Measurements from ENCODE around the gene CRHBP.
"Not testable (repeated sequence)": the region's sequence is repeated elsewhere in the genome, so short reads cannot be mapped to it uniquely, and the experiment has no call there.

The CRHBP gene, protein sequence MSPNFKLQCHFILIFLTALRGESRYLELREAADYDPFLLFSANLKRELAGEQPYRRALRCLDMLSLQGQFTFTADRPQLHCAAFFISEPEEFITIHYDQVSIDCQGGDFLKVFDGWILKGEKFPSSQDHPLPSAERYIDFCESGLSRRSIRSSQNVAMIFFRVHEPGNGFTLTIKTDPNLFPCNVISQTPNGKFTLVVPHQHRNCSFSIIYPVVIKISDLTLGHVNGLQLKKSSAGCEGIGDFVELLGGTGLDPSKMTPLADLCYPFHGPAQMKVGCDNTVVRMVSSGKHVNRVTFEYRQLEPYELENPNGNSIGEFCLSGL

DNA sequence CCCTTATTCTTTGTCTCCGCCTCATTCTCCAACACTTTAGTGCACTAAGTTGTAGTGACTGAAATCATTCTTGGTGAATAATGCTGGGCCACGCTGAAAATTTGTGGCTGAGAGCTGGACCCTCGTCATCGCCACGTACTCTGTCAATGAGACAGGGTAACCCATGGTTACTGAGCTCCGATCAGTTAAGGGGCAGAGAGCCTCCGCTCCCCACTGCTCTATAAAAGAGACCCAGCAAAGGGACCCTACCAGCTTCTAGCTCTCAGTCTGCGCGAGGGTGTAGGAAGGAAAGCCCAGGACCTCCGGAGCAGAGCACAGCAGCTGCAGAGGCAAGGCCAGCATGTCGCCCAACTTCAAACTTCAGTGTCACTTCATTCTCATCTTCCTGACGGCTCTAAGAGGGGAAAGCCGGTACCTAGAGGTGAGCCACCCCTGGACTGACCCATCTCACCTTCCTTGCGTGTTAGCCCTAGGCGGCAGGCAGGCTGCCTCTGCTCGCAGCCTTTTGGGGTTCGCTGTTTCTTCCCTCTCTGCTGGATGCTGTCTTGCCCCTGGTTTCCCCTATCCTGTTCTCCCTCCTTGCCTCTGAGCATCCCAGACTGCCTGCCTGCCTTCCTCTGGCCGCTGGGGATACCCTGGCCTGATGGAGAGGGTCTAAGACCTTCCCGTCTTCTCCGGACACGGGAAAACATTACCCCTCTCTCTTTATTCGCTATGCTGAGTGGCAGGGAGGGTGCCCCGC is at the start of gene CRHBP:
CRHBP (plus strand) TSS at position 251 of the 742 bp plus-strand sequence; CDS start at position 341, 90 bp downstream.
- no peak for DNase-seq

GRCh38 chr5:76908166-76908565 is 44.7 kb upstream of the CRHBP start:
- DNase-seq: no peak

- DNase-seq: not testable (repeated sequence)
Measured at GRCh38 chr5:76910344-76910933, 42.4 kb upstream of the CRHBP start.

DNA sequence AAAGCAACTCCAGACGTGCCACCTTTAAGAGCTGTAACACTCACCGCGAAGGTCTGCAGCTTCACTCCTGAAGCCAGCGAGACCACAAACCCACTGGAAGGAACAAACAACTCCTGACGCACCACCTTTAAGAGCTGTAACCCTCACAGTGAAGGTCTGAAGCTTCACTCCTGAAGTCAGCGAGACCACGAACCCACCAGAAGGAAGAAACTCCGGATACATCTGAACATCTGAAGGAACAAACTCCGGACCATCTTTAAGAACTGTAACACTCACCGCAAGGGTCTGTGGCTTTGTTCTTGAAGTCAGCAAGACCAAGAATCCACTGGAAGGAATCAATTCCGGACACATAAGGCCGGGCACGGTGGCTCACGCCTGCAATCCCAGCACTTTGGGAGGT is 38.2 kb upstream of the CRHBP start:
- DNase-seq: not testable (repeated sequence)

- DNase-seq: no peak
Measured at GRCh38 chr5:76918539-76918938, 34.3 kb upstream of the CRHBP start.

- no peak for DNase-seq
Measured at GRCh38 chr5:76920491-76920890, 32.4 kb upstream of the CRHBP start.

DNA sequence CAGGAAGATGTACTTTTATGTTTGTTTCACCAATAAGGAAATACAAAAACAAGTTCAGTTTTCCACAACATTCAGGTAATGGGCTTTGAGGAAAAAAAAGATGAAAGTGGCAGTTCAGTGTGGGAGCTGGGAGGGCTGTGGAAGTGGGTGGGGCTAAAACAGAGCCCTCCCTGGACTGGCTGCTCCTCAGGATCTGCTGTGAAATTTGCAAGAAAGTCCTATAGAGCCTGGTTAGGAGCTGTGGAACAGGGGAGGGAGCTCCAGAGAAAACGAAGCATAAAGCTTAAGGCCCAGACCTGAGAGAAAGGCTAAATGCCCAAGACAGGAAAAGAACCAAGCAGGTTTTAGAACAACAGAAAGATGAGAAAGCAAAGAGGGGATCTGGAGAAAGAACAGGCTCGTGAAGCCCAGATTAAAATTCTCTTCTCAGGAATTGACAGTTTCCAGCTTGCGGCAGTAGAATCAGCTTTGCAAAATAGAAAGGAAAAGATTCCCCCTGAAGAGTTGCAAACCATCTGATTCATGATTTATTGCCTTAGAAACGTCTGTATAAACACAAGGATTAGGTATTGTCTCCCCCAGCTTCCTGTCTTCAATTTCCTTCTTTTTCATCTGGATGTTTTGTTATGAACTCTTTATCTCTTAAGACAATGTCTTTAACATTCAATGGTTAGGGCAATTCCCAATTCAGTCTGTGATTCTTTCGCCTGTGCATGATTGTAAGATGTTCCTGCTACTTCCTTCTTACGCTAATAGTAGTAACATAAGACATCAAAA is 26.3 kb upstream of the CRHBP start:
- DNase-seq: no peak

DNA sequence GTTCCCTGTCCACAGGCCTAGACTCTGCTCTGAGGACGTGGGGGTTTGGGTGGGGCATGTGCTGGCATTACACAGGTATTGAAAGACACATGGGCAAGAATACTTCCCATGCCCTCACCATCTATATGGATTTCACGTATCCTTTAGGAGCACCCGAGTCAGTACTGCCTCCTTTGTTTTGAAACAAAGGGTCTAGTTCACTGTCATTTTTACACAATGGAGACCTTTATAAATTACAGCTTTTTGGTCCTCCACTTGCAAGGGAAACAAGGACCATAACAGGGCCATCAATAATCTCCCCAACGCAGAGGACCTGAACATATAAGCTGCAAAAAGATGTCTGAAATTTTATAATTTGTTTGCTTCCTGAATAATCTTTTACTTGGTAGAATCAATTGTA is 24.9 kb upstream of the CRHBP start:
- DNase-seq: no peak

GRCh38 chr5:76930083-76930482 is 22.8 kb upstream of the CRHBP start:
- DNase-seq: no peak

DNA sequence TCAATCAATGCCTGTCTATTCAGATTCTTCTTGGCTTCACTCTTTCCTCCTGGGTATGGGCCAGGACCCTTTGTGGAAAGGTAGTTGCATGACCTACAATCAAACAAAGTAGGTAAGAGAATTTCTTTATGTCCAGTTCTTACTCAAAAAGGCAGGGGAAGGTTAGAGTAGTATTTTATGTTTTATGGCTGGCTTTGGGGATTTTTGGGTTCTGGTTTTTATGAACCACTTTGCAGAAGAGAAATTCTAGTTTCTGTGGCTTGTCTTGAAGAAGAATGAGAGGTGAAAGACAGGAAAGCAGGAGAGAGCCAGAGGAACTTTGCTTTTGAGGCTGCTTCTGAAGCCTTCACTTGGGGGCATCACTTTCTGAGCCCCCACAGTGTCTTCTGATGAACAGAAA is 14.7 kb upstream of the CRHBP start:
- no peak for DNase-seq

GRCh38 chr5:76941000-76941399 is 11.8 kb upstream of the CRHBP start:
- DNase-seq: no peak

- no peak for DNase-seq
Measured at GRCh38 chr5:76941442-76941841, 11.4 kb upstream of the CRHBP start.

- no peak for DNase-seq
Measured at GRCh38 chr5:76942581-76942980, 10.3 kb upstream of the CRHBP start.

DNA sequence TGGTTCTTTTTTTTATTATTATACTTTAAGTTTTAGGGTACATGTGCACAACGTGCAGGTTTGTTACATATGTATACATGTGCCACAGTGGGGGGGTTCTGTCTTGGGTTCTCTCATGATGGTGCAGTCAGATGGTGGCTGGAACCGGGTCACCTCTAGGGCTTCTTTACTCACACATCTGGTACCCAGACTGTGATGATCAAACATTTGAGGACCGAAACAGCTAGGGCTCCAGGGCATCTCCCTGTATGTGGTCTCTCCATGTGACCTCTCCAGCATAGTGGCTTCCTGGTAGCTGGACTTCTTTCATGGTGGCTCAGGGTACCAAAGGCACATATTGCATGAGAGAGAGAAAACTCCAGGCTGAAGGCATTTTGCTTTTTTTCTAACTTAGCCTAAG is 9.8 kb upstream of the CRHBP start:
- DNase-seq: no peak

DNA sequence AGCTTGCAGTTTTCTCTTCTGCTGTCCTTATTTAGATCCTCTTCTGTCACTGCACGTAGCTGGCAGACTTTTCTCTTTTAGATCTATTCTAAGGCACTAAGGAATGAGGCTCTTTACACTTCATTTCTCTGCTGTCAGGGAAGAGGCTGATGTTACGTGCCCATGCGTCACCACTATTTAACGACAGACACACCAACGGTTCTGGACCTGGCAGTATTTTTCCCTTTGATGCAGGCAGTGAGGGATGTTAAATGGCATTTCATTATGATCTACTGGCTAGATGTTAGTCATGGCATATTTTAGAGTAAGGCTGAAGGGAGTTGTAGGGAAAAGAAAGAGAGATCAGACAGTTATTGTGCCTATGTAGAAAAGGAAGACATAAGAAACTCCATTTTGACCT is 8.2 kb upstream of the CRHBP start:
- DNase-seq: no peak

DNA sequence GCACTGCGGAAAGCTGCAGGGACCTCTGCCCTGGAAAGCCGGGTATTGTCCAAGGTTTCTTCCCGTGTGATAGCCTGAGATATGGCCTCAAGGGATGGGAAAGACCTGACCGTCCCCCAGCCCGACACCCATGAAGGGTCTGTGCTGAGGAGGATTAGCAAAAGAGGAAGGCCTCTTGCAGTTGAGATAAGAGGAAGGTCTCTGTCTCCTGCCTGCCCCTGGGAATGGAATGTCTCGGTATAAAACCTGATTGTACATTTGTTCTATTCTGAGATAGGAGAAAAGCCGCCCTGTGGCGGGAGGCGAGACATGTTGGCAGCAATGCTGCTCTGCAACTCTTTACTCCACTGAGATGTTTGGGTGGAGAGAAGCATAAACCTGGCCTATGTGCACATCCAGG is 7.6 kb upstream of the CRHBP start:
- DNase-seq: not testable (repeated sequence)

- no peak for DNase-seq
Measured at GRCh38 chr5:76946090-76946489, 6.8 kb upstream of the CRHBP start.

DNA sequence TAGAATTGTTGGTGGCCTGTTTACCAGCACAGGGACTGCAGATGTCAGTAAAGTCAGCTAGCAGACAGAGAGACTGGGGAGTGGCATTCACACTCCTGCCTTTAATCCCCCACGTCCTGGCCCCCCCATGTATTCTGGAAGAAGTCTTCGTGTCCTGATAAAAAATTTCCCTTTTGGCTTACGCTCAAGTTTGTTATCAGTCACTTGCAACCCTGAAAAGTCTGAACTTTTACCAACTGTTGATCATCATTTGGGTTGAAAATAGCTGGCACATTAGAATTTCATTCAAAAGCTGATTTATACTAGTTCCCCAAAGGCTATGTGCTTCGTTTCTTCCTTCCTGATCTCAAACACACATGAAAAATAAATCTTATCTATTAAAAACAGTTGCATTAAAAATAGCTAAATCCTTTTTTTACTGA is 5.8 kb upstream of the CRHBP start:
- DNase-seq: no peak

DNA sequence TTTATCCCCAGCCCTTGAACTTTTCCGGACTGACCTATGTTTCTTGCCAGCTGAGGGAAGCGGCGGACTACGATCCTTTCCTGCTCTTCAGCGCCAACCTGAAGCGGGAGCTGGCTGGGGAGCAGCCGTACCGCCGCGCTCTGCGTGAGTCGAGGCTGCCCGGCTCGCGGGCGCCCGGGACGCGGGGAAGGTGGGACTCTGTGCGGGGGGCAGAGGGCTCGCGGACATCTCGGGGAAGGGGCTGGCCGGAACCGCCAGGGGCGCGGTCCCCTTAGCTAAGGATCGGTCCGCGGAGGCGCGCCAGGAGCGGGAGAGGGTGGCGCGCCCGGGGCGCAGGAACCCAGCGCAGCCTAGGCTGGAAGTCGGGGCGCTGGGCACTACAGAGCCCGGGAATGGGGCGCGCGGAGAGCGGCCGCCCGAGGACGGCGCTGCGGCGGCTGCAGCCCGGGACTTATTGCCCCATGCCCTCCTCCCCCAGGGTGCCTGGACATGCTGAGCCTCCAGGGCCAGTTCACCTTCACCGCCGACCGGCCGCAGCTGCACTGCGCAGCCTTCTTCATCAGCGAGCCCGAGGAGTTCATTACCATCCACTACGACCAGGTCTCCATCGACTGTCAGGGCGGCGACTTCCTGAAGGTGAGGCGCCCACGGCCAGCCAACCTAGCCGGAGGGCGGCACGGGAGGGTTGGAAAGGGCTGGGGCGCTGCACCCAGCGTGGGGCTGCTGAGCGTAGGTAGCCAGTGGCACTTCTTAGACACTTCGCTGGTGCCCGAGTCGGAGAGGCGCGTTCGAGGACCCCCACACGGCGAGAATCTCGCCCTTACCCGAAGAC is 922 bp downstream of the CRHBP start:
- no peak for DNase-seq

DNA sequence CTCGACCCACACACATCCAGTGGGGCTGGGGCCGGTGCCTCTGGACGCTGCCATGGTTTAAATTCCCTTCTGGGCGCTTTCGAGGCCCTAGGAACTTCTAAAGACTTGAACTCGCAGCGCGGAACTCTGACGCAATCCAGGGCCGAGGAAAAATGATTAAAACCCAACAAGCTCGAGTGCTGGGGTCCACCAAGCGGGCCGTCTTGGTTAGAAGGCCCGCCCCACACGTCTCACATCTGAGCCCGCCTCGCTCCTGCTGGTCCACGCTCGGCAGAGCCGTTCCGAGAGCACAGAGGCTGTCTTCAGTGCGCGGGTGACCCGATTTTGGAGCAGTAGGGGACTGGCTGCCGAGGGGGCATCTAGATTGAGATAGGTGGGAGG is 1.5 kb downstream of the CRHBP start:
- DNase-seq: no peak

- DNase-seq: no peak
Measured at GRCh38 chr5:76956033-76956432, 3.2 kb downstream of the CRHBP start.

DNA sequence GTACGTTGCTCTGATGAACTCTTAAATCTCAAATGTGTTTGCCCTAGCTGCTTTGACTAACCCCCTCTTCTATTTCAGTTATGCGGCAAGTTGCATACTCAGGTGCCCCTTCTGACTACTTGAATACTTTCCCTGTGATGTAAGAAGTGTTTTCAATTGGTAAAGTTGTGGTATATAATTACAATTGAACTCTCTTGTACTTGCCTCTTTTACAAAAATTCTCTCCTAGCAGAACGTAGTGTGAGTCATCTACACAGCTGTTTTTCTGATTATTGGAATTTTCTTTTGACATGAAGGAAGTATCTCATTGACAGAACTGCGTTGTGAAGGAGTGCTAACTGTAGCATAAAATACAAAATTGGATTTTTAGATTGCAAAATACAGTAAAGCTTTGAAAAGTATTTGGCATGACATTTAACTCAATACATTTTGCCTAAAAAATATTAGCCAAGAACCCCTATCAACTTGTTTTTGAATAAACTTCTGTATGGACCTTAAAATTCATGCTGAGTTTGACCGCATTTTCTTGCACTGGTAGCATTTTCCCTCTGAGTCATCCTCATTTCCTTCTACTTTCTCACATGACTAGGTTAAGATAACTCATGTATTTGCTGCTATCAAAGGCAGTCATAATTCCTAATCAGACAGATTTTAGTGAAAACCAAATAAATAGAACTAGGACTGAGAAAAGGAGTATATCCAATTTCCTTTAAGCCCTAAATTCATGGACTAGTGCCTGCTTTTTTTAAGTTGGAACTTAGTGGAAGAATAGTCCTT is 6.3 kb downstream of the CRHBP start:
- no peak for DNase-seq
